ENCODE results near the gene SYT15. TPM values are rescaled to one million over a fixed set of nuclear protein-coding genes. Genes with fewer than 3 reads are reported as not detected.

The SYT15 gene
- polyA plus RNA-seq, 2 donors: 1.2 to 2.1 TPM

- no peak overlapping the region for H3K4me3 ChIP-seq (ENCODE audit: low read depth in 1 of 2, low read length in 2 of 2)
- 80 to 83% methylated on average over 3 of the region's 3 CpGs for WGBS, 2 donors
- no peak overlapping the region for H3K27ac ChIP-seq (ENCODE audit: low read depth in 2 of 2, low read length in 1 of 2)
- H3K4me1 ChIP-seq (ENCODE audit: control insufficient read depth in 2 of 2, insufficient read depth in 2 of 2, low read length in 1 of 2): peaks cover 3 to 9% of the 10 kb centered on the region in 2 donors
- no peaks in the 10 kb centered on the region for H3K9me3 ChIP-seq (ENCODE audit: control insufficient read depth in 2 of 2, insufficient read depth in 1 of 2, low read depth in 1 of 2, low read length in 1 of 2)
- H3K27me3 ChIP-seq (ENCODE audit: control insufficient read depth in 1 of 2, insufficient read depth in 2 of 2, low read length in 2 of 2): no peaks in the 10 kb centered on the region
- no peaks in the 10 kb centered on the region for H3K36me3 ChIP-seq (ENCODE audit: control insufficient read depth in 2 of 2, insufficient read depth in 2 of 2, low read length in 1 of 2)
These were observed 40.1 kb upstream of the SYT15 start for GRCh38 chr10:46538717-46539426.

DNA sequence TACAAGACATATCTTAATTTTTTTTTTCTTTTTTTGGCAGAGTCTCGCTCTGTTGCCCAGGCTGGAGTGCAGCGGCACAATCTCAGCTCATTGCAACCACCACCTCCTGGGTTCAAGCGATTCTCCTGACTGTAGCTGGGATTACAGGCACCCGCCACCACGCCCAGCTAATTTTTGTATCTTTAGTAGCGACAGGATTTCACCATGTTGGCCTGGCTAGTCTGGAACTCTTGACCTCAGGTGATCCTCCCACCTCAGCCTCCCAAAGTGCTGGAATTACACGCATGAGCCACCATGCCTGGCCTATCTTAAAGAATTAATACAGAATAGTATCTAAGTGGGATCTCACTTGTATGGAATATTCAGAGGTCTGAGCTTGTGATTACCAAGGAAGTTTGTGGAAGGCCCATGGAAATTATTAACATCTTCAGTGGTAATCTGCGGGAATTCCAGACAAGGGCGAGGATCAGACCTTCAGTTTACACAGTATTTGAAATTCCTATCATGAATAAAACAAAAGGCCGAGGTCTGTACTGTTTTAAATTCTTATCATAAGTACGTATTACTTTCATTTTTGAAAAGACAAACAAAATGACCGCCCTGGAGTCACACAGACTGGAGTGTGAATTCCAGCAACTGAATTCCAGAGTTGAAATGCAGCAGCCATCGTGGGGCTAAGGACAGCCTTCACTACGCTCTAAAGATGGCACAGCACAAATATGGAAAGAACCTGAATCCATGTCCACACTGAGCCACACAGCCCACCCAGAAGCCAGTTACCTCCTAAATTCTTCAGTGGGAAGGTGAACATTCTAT lies 39.1 kb upstream of the SYT15 start:
- H3K4me3 ChIP-seq (ENCODE audit: low read depth in 1 of 2, low read length in 2 of 2): no peak overlapping the region
- H3K27ac ChIP-seq (ENCODE audit: low read depth in 2 of 2, low read length in 1 of 2): peak overlapping the region in 1 of 2 donors; percentile 28
- H3K9me3 ChIP-seq (ENCODE audit: control insufficient read depth in 2 of 2, insufficient read depth in 1 of 2, low read depth in 1 of 2, low read length in 1 of 2): no peaks in the 10 kb centered on the region
- H3K4me1 ChIP-seq (ENCODE audit: control insufficient read depth in 2 of 2, insufficient read depth in 2 of 2, low read length in 1 of 2): peaks cover 8 to 9% of the 10 kb centered on the region in 2 donors
- no peaks in the 10 kb centered on the region for H3K27me3 ChIP-seq (ENCODE audit: control insufficient read depth in 1 of 2, insufficient read depth in 2 of 2, low read length in 2 of 2)
- WGBS, 2 donors: 67 to 77% methylated on average over 14 of the region's 14 CpGs
- H3K36me3 ChIP-seq (ENCODE audit: control insufficient read depth in 2 of 2, insufficient read depth in 2 of 2, low read length in 1 of 2): no peaks in the 10 kb centered on the region

DNA sequence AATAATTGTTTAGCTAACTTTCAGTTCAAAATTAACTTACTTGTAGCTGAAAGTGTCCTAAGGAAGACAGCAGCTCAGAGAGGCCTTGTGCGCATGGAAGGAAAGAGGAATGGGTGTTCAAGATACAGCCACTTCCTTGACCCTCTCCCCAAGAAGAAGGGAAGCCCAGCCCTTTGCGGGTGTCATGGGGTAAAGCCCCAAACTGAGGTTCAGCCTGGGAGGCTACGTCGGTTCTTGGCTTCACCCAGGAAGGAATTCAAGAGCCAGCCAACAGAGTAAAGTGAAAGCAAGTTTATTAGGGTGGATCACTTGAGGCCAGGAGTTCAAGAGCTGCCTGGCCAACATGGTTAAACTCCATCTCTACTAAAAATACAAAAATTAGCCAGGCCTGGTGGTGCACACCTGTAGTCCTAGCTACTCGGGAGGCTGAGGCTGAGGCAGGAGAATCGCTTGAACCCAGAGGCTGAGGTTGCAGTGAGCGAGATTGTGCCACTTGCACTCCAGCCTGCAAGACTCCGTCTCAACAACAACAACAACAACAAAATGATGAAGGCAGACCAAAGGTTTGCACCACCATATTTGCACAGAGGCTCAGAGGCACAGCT lies 38.4 kb upstream of the SYT15 start:
- peaks cover 12 to 13% of the 10 kb centered on the region in 2 donors for H3K4me1 ChIP-seq (ENCODE audit: control insufficient read depth in 2 of 2, insufficient read depth in 2 of 2, low read length in 1 of 2)
- H3K36me3 ChIP-seq (ENCODE audit: control insufficient read depth in 2 of 2, insufficient read depth in 2 of 2, low read length in 1 of 2): no peaks in the 10 kb centered on the region
- 89 to 91% methylated on average over 8 of the region's 8 CpGs for WGBS, 2 donors
- no peak overlapping the region for H3K4me3 ChIP-seq (ENCODE audit: low read depth in 1 of 2, low read length in 2 of 2)
- H3K27ac ChIP-seq (ENCODE audit: low read depth in 2 of 2, low read length in 1 of 2): peak overlapping the region in 1 of 2 donors; percentile 28
- H3K9me3 ChIP-seq (ENCODE audit: control insufficient read depth in 2 of 2, insufficient read depth in 1 of 2, low read depth in 1 of 2, low read length in 1 of 2): no peaks in the 10 kb centered on the region
- no peaks in the 10 kb centered on the region for H3K27me3 ChIP-seq (ENCODE audit: control insufficient read depth in 1 of 2, insufficient read depth in 2 of 2, low read length in 2 of 2)

GRCh38 chr10:46541017-46541661 lies 37.8 kb upstream of the SYT15 start:
- 11 to 12% methylated on average over 37 to 42 of the region's 42 CpGs for WGBS, 2 donors
- peaks cover 12 to 13% of the 10 kb centered on the region in 2 donors for H3K4me1 ChIP-seq (ENCODE audit: control insufficient read depth in 2 of 2, insufficient read depth in 2 of 2, low read length in 1 of 2)

DNA sequence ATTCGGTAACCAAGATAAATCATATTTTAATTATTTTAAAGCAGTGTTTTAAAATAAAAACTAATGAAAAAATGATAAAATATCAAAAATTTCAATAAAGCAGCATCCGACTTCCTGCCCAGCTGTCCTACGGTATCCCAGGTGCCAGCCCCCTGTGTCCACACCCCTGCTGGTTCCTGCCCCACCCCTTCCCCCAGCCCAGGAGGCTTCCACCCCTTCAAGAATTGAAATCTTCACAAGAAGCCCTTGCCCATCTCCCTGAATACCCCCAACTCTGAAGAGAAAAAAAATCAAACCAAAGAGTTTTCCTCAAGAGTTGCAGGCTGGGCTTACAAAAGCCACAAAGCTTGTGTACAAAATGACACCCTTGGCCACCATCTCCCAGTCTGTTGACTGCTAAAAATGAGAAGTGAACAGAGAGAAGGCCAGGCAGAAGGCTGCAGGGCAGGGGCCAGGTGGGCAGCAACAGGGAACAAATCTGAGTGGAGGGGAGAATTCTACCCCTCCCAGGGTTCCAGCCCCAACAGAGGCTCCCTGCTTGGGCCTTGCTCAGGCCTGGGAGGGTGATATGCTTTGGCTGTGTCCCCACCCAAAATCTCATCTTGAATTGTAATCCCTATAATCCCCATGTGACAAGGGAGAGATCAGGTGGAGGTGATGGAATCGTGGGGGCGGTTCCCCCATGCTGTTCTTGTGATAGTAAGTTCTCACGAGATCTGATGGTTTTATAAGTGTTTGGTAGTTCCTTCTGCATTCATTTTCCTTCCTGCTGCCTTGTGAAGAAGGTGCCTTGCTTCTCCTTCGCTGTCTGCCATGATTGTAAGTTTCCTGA lies 37.0 kb upstream of the SYT15 start:
- Histone ChIP-seq H3K4me3 (ENCODE audit: low read depth in 1 of 2, low read length in 2 of 2) (no peak overlapping the region), H3K4me1 (ENCODE audit: control insufficient read depth in 2 of 2, insufficient read depth in 2 of 2, low read length in 1 of 2) (peaks cover 12 to 17% of the 10 kb centered on the region in 2 donors), H3K9me3 (ENCODE audit: control insufficient read depth in 2 of 2, insufficient read depth in 1 of 2, low read depth in 1 of 2, low read length in 1 of 2) (no peaks in the 10 kb centered on the region), H3K27me3 (ENCODE audit: control insufficient read depth in 1 of 2, insufficient read depth in 2 of 2, low read length in 2 of 2) (no peaks in the 10 kb centered on the region), H3K36me3 (ENCODE audit: control insufficient read depth in 2 of 2, insufficient read depth in 2 of 2, low read length in 1 of 2) (no peaks in the 10 kb centered on the region), H3K27ac (ENCODE audit: low read depth in 2 of 2, low read length in 1 of 2) (no peak overlapping the region)
- 74 to 79% methylated on average over 7 of the region's 7 CpGs for WGBS, 2 donors

More at GRCh38 chr10:46541017-46541661, 37.8 kb upstream of the SYT15 start:
- no peaks in the 10 kb centered on the region for H3K27me3 ChIP-seq (ENCODE audit: control insufficient read depth in 1 of 2, insufficient read depth in 2 of 2, low read length in 2 of 2)
- H3K27ac ChIP-seq (ENCODE audit: low read depth in 2 of 2, low read length in 1 of 2): no peak overlapping the region
- H3K9me3 ChIP-seq (ENCODE audit: control insufficient read depth in 2 of 2, insufficient read depth in 1 of 2, low read depth in 1 of 2, low read length in 1 of 2): no peaks in the 10 kb centered on the region
- no peaks in the 10 kb centered on the region for H3K36me3 ChIP-seq (ENCODE audit: control insufficient read depth in 2 of 2, insufficient read depth in 2 of 2, low read length in 1 of 2)
- H3K4me3 ChIP-seq (ENCODE audit: low read depth in 1 of 2, low read length in 2 of 2): peak overlapping the region in 1 of 2 donors; percentile 16

DNA sequence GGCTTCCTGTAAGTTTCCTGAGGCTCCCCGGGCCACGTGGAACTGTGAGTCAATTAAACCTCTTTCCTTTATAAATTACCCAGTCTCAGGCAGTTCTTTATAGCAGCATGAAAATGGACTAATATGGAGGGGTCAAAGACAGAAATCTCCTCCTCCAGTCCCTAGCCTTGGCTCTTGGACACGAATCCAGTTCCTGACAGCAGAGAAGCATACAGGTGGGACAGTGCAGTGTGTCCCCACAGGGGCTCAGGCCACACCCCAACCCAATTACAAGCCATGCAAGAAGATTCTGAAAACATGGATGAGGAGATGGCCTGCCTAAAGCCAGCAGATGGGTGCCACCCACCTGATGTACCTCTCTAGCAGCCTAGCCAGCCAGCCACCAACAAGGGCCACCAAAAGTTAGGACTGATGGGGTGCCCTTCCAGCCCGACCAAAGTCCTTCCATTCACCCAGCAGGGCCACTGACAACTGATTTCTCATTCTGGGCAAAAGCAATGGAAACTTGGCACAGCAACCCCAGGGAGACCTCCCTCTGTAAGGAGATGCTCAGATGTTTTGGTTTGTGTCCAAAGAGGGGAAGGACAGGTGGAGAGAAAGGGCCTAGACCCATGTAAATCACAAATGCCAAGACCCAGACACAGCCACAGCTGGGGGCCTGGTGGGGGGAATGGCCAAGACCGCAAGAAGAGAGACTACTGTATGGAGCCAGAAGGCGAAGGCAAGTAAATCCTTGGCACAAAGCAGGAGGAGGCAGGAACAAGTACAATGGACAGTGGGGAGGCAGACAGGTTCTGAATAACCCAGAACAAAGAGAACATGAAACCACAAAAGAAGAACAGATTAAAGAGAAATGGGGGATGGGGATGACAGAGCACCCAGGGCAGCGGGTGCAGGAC lies 36.1 kb upstream of the SYT15 start:
- 78 to 79% methylated on average over 7 of the region's 7 CpGs for WGBS, 2 donors
- no peak overlapping the region for H3K4me3 ChIP-seq (ENCODE audit: low read depth in 1 of 2, low read length in 2 of 2)
- no peaks in the 10 kb centered on the region for H3K36me3 ChIP-seq (ENCODE audit: control insufficient read depth in 2 of 2, insufficient read depth in 2 of 2, low read length in 1 of 2)
- peaks cover 12 to 22% of the 10 kb centered on the region in 2 donors for H3K4me1 ChIP-seq (ENCODE audit: control insufficient read depth in 2 of 2, insufficient read depth in 2 of 2, low read length in 1 of 2)
- no peaks in the 10 kb centered on the region for H3K27me3 ChIP-seq (ENCODE audit: control insufficient read depth in 1 of 2, insufficient read depth in 2 of 2, low read length in 2 of 2)
- no peaks in the 10 kb centered on the region for H3K9me3 ChIP-seq (ENCODE audit: control insufficient read depth in 2 of 2, insufficient read depth in 1 of 2, low read depth in 1 of 2, low read length in 1 of 2)
- H3K27ac ChIP-seq (ENCODE audit: low read depth in 2 of 2, low read length in 1 of 2): no peak overlapping the region

GRCh38 chr10:46543466-46544377 lies 35.2 kb upstream of the SYT15 start:
- WGBS, 2 donors: 87% methylated on average over 14 of the region's 14 CpGs
- Histone ChIP-seq H3K27me3 (ENCODE audit: control insufficient read depth in 1 of 2, insufficient read depth in 2 of 2, low read length in 2 of 2) (no peaks in the 10 kb centered on the region), H3K4me3 (ENCODE audit: low read depth in 1 of 2, low read length in 2 of 2) (no peak overlapping the region), H3K36me3 (ENCODE audit: control insufficient read depth in 2 of 2, insufficient read depth in 2 of 2, low read length in 1 of 2) (no peaks in the 10 kb centered on the region), H3K4me1 (ENCODE audit: control insufficient read depth in 2 of 2, insufficient read depth in 2 of 2, low read length in 1 of 2) (peaks cover 12 to 22% of the 10 kb centered on the region in 2 donors), H3K9me3 (ENCODE audit: control insufficient read depth in 2 of 2, insufficient read depth in 1 of 2, low read depth in 1 of 2, low read length in 1 of 2) (no peaks in the 10 kb centered on the region), H3K27ac (ENCODE audit: low read depth in 2 of 2, low read length in 1 of 2) (peak overlapping the region in 1 of 2 donors; percentile 45)

Measured in esophagus (tissue), 2 donors.